ENCODE data around the gene ADAT2. TPM values are rescaled to one million over a fixed set of nuclear protein-coding genes. Genes with fewer than 3 reads are reported as not detected.
A peak's percentile ranks its signal among the peaks of the same experiment; 100 is the strongest.

Gene ADAT2
- total and polyA plus RNA-seq, 2 of the 13 experiments (the other 11 are each of a cell fraction or from before 2014, with no cell fraction given): 10.5 to 18.3 TPM

DNA sequence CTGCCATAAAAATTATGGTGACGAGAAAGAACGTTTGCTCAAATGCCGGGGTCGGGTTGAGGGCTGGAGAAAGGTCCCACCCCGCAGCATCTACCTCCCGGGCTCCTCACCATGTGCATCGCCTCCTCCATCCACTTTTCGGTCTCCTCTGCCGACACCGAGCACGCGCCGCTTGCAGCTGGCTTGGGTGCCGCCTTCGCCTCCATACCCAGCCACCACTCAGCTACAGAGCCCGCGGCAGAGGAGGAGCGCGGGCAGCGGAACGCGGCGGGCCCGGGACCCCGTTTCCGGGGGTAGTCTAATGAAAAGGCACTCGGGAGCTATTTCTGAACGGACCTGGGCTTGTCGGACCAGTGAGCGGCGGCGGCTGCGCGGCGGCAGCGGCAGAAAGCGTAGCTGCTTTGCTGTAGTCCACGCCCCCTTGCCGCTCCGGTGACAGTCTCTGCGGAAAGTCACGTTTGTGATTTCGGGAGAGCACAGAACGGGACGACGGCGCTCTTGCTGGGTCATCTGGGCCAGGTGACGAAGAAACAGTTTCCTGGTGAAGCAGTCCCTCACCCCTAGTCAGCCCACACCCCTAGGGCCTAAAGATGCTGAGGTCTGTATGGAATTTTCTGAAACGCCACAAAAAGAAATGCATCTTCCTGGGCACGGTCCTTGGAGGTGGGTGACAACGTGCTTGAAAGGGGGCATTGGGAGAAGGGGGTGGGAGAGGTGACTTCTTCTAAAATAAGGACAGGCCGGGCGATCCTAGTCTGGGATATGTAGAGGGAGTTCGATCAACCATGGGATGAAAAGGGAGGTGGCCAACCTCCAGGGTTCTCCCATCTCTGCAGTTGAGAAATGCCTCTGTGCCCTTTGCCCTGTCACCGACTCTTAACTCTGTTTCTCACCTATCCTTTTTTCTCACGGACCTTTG is at the start of gene ADAT2, which contains the start of gene PEX3 (continued):
- TF ChIP-seq, protein P1, sequence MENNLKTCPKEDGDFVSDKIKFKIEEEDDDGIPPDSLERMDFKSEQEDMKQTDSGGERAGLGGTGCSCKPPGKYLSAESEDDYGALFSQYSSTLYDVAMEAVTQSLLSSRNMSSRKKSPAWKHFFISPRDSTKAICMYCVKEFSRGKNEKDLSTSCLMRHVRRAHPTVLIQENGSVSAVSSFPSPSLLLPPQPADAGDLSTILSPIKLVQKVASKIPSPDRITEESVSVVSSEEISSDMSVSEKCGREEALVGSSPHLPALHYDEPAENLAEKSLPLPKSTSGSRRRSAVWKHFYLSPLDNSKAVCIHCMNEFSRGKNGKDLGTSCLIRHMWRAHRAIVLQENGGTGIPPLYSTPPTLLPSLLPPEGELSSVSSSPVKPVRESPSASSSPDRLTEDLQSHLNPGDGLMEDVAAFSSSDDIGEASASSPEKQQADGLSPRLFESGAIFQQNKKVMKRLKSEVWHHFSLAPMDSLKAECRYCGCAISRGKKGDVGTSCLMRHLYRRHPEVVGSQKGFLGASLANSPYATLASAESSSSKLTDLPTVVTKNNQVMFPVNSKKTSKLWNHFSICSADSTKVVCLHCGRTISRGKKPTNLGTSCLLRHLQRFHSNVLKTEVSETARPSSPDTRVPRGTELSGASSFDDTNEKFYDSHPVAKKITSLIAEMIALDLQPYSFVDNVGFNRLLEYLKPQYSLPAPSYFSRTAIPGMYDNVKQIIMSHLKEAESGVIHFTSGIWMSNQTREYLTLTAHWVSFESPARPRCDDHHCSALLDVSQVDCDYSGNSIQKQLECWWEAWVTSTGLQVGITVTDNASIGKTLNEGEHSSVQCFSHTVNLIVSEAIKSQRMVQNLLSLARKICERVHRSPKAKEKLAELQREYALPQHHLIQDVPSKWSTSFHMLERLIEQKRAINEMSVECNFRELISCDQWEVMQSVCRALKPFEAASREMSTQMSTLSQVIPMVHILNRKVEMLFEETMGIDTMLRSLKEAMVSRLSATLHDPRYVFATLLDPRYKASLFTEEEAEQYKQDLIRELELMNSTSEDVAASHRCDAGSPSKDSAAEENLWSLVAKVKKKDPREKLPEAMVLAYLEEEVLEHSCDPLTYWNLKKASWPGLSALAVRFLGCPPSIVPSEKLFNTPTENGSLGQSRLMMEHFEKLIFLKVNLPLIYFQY (CRISPR knock-in tag; IDR thresholded peaks at IDR 0.05; ENCODE audit: borderline replicate concordance): peak; percentile 96
- TF ChIP-seq FOXM1 (CRISPR knock-in tag; IDR thresholded peaks at IDR 0.05) (no peak), TOPORS (CRISPR knock-in tag; IDR thresholded peaks at IDR 0.05) (peak; percentile 95), JUNB (CRISPR knock-in tag; IDR thresholded peaks at IDR 0.05; ENCODE audit: borderline replicate concordance) (peak; percentile 73; the same call in 1 of the 2 replicates), PCBP1 (IDR thresholded peaks at IDR 0.05; ENCODE audit: borderline replicate concordance, low read depth, low read length) (peak; percentile 56; the same call in 1 of the 2 replicates), ZFP62 (CRISPR knock-in tag; IDR thresholded peaks at IDR 0.05) (no peak), ZNF619 (CRISPR knock-in tag; IDR thresholded peaks at IDR 0.05) (0 out of 2 replicates have a peak, but pooled peaks have one; percentile 94), NAIF1 (CRISPR knock-in tag; IDR thresholded peaks at IDR 0.05; ENCODE audit: borderline replicate concordance) (peak; percentile 97), PCBP2 (optimal IDR thresholded peaks at IDR 0.05; ENCODE audit: low read depth, low read length, poor library complexity, severe bottlenecking) (no peak), KDM6A (CRISPR knock-in tag; IDR thresholded peaks at IDR 0.05; ENCODE audit: low read depth) (peak; percentile 50; the same call in 1 of the 2 replicates), MBNL3 (CRISPR knock-in tag; conservative IDR thresholded peaks at IDR 0.05) (no peak; the same call in 1 of the 2 replicates), CHCHD3 (CRISPR knock-in tag; IDR thresholded peaks at IDR 0.05) (peak; percentile 74; the same call in 1 of the 2 replicates)
- TF ChIP-seq, protein P2, sequence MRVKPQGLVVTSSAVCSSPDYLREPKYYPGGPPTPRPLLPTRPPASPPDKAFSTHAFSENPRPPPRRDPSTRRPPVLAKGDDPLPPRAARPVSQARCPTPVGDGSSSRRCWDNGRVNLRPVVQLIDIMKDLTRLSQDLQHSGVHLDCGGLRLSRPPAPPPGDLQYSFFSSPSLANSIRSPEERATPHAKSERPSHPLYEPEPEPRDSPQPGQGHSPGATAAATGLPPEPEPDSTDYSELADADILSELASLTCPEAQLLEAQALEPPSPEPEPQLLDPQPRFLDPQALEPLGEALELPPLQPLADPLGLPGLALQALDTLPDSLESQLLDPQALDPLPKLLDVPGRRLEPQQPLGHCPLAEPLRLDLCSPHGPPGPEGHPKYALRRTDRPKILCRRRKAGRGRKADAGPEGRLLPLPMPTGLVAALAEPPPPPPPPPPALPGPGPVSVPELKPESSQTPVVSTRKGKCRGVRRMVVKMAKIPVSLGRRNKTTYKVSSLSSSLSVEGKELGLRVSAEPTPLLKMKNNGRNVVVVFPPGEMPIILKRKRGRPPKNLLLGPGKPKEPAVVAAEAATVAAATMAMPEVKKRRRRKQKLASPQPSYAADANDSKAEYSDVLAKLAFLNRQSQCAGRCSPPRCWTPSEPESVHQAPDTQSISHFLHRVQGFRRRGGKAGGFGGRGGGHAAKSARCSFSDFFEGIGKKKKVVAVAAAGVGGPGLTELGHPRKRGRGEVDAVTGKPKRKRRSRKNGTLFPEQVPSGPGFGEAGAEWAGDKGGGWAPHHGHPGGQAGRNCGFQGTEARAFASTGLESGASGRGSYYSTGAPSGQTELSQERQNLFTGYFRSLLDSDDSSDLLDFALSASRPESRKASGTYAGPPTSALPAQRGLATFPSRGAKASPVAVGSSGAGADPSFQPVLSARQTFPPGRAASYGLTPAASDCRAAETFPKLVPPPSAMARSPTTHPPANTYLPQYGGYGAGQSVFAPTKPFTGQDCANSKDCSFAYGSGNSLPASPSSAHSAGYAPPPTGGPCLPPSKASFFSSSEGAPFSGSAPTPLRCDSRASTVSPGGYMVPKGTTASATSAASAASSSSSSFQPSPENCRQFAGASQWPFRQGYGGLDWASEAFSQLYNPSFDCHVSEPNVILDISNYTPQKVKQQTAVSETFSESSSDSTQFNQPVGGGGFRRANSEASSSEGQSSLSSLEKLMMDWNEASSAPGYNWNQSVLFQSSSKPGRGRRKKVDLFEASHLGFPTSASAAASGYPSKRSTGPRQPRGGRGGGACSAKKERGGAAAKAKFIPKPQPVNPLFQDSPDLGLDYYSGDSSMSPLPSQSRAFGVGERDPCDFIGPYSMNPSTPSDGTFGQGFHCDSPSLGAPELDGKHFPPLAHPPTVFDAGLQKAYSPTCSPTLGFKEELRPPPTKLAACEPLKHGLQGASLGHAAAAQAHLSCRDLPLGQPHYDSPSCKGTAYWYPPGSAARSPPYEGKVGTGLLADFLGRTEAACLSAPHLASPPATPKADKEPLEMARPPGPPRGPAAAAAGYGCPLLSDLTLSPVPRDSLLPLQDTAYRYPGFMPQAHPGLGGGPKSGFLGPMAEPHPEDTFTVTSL (CRISPR knock-in tag; IDR thresholded peaks at IDR 0.05; ENCODE audit: borderline replicate concordance): peak; percentile 91
- TF ChIP-seq, protein P3, sequence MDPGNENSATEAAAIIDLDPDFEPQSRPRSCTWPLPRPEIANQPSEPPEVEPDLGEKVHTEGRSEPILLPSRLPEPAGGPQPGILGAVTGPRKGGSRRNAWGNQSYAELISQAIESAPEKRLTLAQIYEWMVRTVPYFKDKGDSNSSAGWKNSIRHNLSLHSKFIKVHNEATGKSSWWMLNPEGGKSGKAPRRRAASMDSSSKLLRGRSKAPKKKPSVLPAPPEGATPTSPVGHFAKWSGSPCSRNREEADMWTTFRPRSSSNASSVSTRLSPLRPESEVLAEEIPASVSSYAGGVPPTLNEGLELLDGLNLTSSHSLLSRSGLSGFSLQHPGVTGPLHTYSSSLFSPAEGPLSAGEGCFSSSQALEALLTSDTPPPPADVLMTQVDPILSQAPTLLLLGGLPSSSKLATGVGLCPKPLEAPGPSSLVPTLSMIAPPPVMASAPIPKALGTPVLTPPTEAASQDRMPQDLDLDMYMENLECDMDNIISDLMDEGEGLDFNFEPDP (CRISPR knock-in tag; conservative IDR thresholded peaks at IDR 0.05): no peak
- TF ChIP-seq, protein P4, sequence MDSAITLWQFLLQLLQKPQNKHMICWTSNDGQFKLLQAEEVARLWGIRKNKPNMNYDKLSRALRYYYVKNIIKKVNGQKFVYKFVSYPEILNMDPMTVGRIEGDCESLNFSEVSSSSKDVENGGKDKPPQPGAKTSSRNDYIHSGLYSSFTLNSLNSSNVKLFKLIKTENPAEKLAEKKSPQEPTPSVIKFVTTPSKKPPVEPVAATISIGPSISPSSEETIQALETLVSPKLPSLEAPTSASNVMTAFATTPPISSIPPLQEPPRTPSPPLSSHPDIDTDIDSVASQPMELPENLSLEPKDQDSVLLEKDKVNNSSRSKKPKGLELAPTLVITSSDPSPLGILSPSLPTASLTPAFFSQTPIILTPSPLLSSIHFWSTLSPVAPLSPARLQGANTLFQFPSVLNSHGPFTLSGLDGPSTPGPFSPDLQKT (CRISPR knock-in tag; IDR thresholded peaks at IDR 0.05; ENCODE audit: borderline replicate concordance): peak; percentile 14; the same call in 1 of the 2 replicates
